Measurements from ENCODE around the gene WDR86. TPM values are rescaled to one million over a fixed set of nuclear protein-coding genes. Genes with fewer than 3 reads are reported as not detected.

The WDR86 gene
- total and polyA plus RNA-seq, 2 experiments from 2014 or later = not detected

DNA sequence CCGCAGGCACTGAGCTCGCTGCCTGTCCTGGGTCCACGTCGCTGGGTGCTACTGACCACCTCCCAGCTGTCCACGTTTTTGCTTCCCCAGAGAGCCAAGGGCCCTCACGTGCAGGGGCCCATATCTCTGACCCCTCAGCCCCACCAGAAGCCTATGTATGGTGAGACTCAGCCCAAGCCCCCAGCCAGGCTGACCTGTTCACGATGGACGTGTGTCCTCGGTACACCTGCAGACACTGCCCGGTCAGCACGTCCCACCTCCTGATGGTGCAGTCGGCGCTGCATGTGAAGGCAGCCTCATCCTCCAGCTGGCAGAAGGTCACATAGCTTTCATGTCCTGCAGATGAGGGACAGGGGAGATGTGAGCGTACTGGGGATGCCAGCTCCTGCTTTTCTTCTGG, 9.9 kb downstream of the WDR86 start:
- peaks cover 9% of the 10 kb centered on the region for H3K27me3 ChIP-seq (replicated peaks; ENCODE audit: insufficient read depth)
- H3K36me3 ChIP-seq (ENCODE audit: low read depth) = no peaks in the 10 kb centered on the region
- no peaks in the 10 kb centered on the region for H3K9me2 ChIP-seq (ENCODE audit: insufficient read depth)
- in situ Hi-C loops (cut with MboI) = no loop called here
- H3K4me3 ChIP-seq = no peak overlapping the region
- no peaks in the 10 kb centered on the region for H3K9me3 ChIP-seq (ENCODE audit: low read depth)
- H4K20me1 ChIP-seq (ENCODE audit: insufficient read depth) = no peaks in the 10 kb centered on the region
- H3K9ac ChIP-seq = no peak overlapping the region
- H2AFZ ChIP-seq = no peak overlapping the region
- DNase-seq = no peak
- no peak for TF ChIP-seq EZH2 (IDR thresholded peaks at IDR 0.05; ENCODE audit: insufficient read depth, poor library complexity, severe bottlenecking)
- TF ChIP-seq EZH2phosphoT487 (IDR thresholded peaks at IDR 0.05; ENCODE audit: insufficient read depth, low read depth) = no peak
- no peak overlapping the region for H3K4me2 ChIP-seq (ENCODE audit: unreplicated experiment)
- no peaks in the 10 kb centered on the region for H3F3A ChIP-seq (ENCODE audit: insufficient read depth)
- 7 to 13% methylated on average over 14 of the region's 14 CpGs for WGBS, 2 experiments (ENCODE audit: low coverage in 1 of 2, low lambda C conversion rate in 2 of 2, missing lambda C conversion rate in 2 of 2)
- H3K79me2 ChIP-seq (ENCODE audit: insufficient read depth) = no peaks in the 10 kb centered on the region
- no peak overlapping the region for H3K27ac ChIP-seq
- H3K4me1 ChIP-seq (ENCODE audit: insufficient read depth) = peaks cover 8% of the 10 kb centered on the region

GRCh38 chr7:151399305-151399601, 10.6 kb downstream of the WDR86 start:
- H3F3A ChIP-seq (ENCODE audit: insufficient read depth) = no peaks in the 10 kb centered on the region
- H3K27me3 ChIP-seq (replicated peaks; ENCODE audit: insufficient read depth) = peaks cover 9% of the 10 kb centered on the region
- H4K20me1 ChIP-seq (ENCODE audit: insufficient read depth) = no peaks in the 10 kb centered on the region
- no peak for TF ChIP-seq EZH2 (IDR thresholded peaks at IDR 0.05; ENCODE audit: insufficient read depth, poor library complexity, severe bottlenecking)
- TF ChIP-seq EZH2phosphoT487 (IDR thresholded peaks at IDR 0.05; ENCODE audit: insufficient read depth, low read depth) = no peak
- no peak overlapping the region for H2AFZ ChIP-seq
- no peaks in the 10 kb centered on the region for H3K9me3 ChIP-seq (ENCODE audit: low read depth)
- H3K4me2 ChIP-seq (ENCODE audit: unreplicated experiment) = no peak overlapping the region
- DNase-seq = no peak
- peaks cover 6% of the 10 kb centered on the region for H3K4me1 ChIP-seq (ENCODE audit: insufficient read depth)
- no peaks in the 10 kb centered on the region for H3K79me2 ChIP-seq (ENCODE audit: insufficient read depth)
- 64 to 68% methylated on average over 7 of the region's 7 CpGs for WGBS, 2 experiments (ENCODE audit: low coverage in 1 of 2, low lambda C conversion rate in 2 of 2, missing lambda C conversion rate in 2 of 2)
- in situ Hi-C loops (cut with MboI) = no loop called here
- no peaks in the 10 kb centered on the region for H3K9me2 ChIP-seq (ENCODE audit: insufficient read depth)
- no peak overlapping the region for H3K9ac ChIP-seq
- H3K36me3 ChIP-seq (ENCODE audit: low read depth) = no peaks in the 10 kb centered on the region
- no peak overlapping the region for H3K27ac ChIP-seq
- no peak overlapping the region for H3K4me3 ChIP-seq

DNA sequence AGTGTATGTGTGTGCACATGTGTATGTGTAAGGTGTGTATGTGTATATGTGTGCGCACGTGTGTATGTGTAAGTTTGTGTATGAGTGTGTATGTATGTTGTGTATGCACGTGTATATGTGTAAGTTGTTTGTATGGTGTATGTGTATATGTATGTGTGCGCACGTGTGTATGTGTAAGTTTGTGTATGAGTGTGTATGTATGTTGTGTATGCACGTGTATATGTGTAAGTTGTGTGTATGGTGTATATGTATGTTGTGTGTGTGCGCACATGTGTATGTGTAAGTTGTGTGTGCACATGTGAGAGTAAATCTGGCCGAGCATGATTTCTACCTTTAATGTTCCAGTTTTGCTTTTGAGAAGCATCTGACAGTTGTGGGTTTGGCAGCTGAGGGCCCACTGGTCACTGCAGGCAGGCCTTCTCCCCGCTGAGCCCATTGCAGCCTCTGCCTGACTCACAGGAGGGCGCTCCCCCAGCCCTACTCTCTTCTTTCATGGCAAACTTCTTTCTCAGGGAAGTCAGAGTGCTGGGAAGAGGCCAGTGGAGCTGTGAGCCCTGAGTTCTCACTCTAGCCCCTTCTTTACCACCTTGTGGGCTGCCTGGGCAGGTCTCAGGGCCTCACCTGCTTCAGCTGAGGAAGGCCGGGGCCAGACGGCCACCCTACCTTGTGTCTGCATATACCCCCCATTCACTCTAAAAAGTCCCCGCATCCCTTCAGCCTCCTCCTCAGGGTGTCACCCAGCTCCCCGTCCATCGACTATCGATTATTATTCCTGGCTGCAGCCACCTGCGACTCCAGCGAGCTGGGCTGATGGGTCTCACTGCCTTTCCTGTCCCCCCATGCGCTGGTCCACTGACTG, 11.2 kb downstream of the WDR86 start:
- WGBS, 2 experiments (ENCODE audit: low coverage in 1 of 2, low lambda C conversion rate in 2 of 2, missing lambda C conversion rate in 2 of 2) = 88% methylated on average over 19 of the region's 19 CpGs
- Histone ChIP-seq H4K20me1 (ENCODE audit: insufficient read depth) (no peaks in the 10 kb centered on the region), H3K4me1 (ENCODE audit: insufficient read depth) (no peaks in the 10 kb centered on the region), H3K9ac (no peak overlapping the region), H3K4me2 (ENCODE audit: unreplicated experiment) (no peak overlapping the region), H3K79me2 (ENCODE audit: insufficient read depth) (no peaks in the 10 kb centered on the region), H3K9me2 (ENCODE audit: insufficient read depth) (no peaks in the 10 kb centered on the region), H3F3A (ENCODE audit: insufficient read depth) (no peaks in the 10 kb centered on the region), H2AFZ (no peak overlapping the region), H3K36me3 (ENCODE audit: low read depth) (no peaks in the 10 kb centered on the region), H3K27ac (no peak overlapping the region), H3K9me3 (ENCODE audit: low read depth) (no peaks in the 10 kb centered on the region), H3K4me3 (no peak overlapping the region), H3K27me3 (replicated peaks; ENCODE audit: insufficient read depth) (peaks cover 9% of the 10 kb centered on the region)
- DNase-seq = no peak
- no peak for TF ChIP-seq EZH2 (IDR thresholded peaks at IDR 0.05; ENCODE audit: insufficient read depth, poor library complexity, severe bottlenecking)
- no peak for TF ChIP-seq EZH2phosphoT487 (IDR thresholded peaks at IDR 0.05; ENCODE audit: insufficient read depth, low read depth)
- in situ Hi-C loops (cut with MboI) = no loop called here

GRCh38 chr7:151397026-151397425, 12.8 kb downstream of the WDR86 start:
- 65 to 66% methylated on average over 13 of the region's 13 CpGs for WGBS, 2 experiments (ENCODE audit: low coverage in 1 of 2, low lambda C conversion rate in 2 of 2, missing lambda C conversion rate in 2 of 2)
- no peak overlapping the region for H3K9ac ChIP-seq
- TF ChIP-seq EZH2phosphoT487 (IDR thresholded peaks at IDR 0.05; ENCODE audit: insufficient read depth, low read depth) (no peak), EZH2 (IDR thresholded peaks at IDR 0.05; ENCODE audit: insufficient read depth, poor library complexity, severe bottlenecking) (no peak)
- no peaks in the 10 kb centered on the region for H3F3A ChIP-seq (ENCODE audit: insufficient read depth)
- H3K27ac ChIP-seq = no peak overlapping the region
- no peaks in the 10 kb centered on the region for H3K9me3 ChIP-seq (ENCODE audit: low read depth)
- H3K79me2 ChIP-seq (ENCODE audit: insufficient read depth) = no peaks in the 10 kb centered on the region
- no peak for DNase-seq
- H2AFZ ChIP-seq = no peak overlapping the region
- no peaks in the 10 kb centered on the region for H3K4me1 ChIP-seq (ENCODE audit: insufficient read depth)
- H3K9me2 ChIP-seq (ENCODE audit: insufficient read depth) = no peaks in the 10 kb centered on the region
- H3K4me3 ChIP-seq = no peak overlapping the region
- no peaks in the 10 kb centered on the region for H3K36me3 ChIP-seq (ENCODE audit: low read depth)
- in situ Hi-C loops (cut with MboI) = no loop called here
- H3K27me3 ChIP-seq (replicated peaks; ENCODE audit: insufficient read depth) = peaks cover 9% of the 10 kb centered on the region
- no peak overlapping the region for H3K4me2 ChIP-seq (ENCODE audit: unreplicated experiment)
- no peaks in the 10 kb centered on the region for H4K20me1 ChIP-seq (ENCODE audit: insufficient read depth)
